ENCODE results near the gene KPTN. TPM values are rescaled to one million over a fixed set of nuclear protein-coding genes. Genes with fewer than 3 reads are reported as not detected.

KPTN gene
- total and polyA plus RNA-seq, 2 donors (not counting 1 experiment from before 2014, with no cell fraction given) = 8.1 to 11.4 TPM

GRCh38 chr19:47490031-47490430 lies 6.0 kb upstream of the KPTN start:
- Histone ChIP-seq H3K9me3 (ENCODE audit: control extremely low read depth in 1 of 3, control insufficient read depth in 2 of 3, insufficient read depth in 1 of 3, low read length in 2 of 3) (no peaks in the 10 kb centered on the region), H3K4me2 (replicated peaks; ENCODE audit: low read depth, low read length, poor library complexity, severe bottlenecking) (no peak overlapping the region), H3K27ac (ENCODE audit: low read length in 2 of 2) (no peak overlapping the region), H3K79me2 (ENCODE audit: control insufficient read depth, insufficient read depth, low read length) (peaks cover 3% of the 10 kb centered on the region), H3K4me1 (ENCODE audit: control insufficient read depth in 2 of 2, insufficient read depth in 2 of 2, low read length in 2 of 2) (peaks cover 25 to 29% of the 10 kb centered on the region in 2 donors), H2AFZ (ENCODE audit: insufficient read depth, low read depth, low read length, poor library complexity, severe bottlenecking) (no peak overlapping the region), H3K27me3 (replicated peaks in 1 of 4; ENCODE audit: control extremely low read depth in 1 of 4, control insufficient read depth in 3 of 4, insufficient read depth in 4 of 4, low read length in 3 of 4) (no peaks in the 10 kb centered on the region), H3K36me3 (replicated peaks in 1 of 2; ENCODE audit: control extremely low read depth in 1 of 2, control insufficient read depth in 1 of 2, extremely low read depth in 1 of 2, insufficient read depth in 2 of 2, low read length in 1 of 2) (peaks cover 0 to 17% of the 10 kb centered on the region in 2 experiments), H3K9ac (ENCODE audit: low read length) (no peak overlapping the region), H4K20me1 (ENCODE audit: control insufficient read depth, insufficient read depth, low read length, poor library complexity, severe bottlenecking) (no peaks in the 10 kb centered on the region), H3K4me3 (ENCODE audit: control extremely low read depth in 1 of 5, extremely low read depth in 1 of 5, insufficient read depth in 1 of 5, low read depth in 2 of 5, low read length in 4 of 5) (no peak overlapping the region)
- WGBS (ENCODE audit: insufficient coverage) = 97% methylated on average over 6 of the region's 7 CpGs
- intact Hi-C loops (cut with micrococcal nuclease) = no loop called here
- Mint-ChIP-seq H3K9me3 (ENCODE audit: insufficient read depth) (no peaks in the 10 kb centered on the region), H3K27ac (no peak overlapping the region), H3K27me3 (no peaks in the 10 kb centered on the region), H3K4me3 (no peak overlapping the region), H3K4me1 (peaks cover 26% of the 10 kb centered on the region)
- ATAC-seq (ENCODE audit: low read depth) (no peak), DNase-seq (no peak)
- ChIA-PET POLR2A (no interaction called here), CTCF (no interaction called here)
- TF ChIP-seq CTCF (IDR thresholded peaks at IDR 0.05) (no peak), EZH2 (IDR thresholded peaks at IDR 0.05; ENCODE audit: borderline replicate concordance, insufficient read depth, low read depth, low read length, poor library complexity, severe bottlenecking) (no peak)

GRCh38 chr19:47489072-47489914 lies 5.3 kb upstream of the KPTN start:
- Mint-ChIP-seq H3K4me1 (peaks cover 29% of the 10 kb centered on the region), H3K27me3 (no peaks in the 10 kb centered on the region), H3K27ac (no peak overlapping the region), H3K9me3 (ENCODE audit: insufficient read depth) (no peaks in the 10 kb centered on the region), H3K4me3 (no peak overlapping the region)
- ATAC-seq (ENCODE audit: low read depth) (no peak), DNase-seq (no peak)
- no peaks in the 10 kb centered on the region for H4K20me1 ChIP-seq (ENCODE audit: control insufficient read depth, insufficient read depth, low read length, poor library complexity, severe bottlenecking)
- H2AFZ ChIP-seq (ENCODE audit: insufficient read depth, low read depth, low read length, poor library complexity, severe bottlenecking) = no peak overlapping the region
- TF ChIP-seq CTCF (IDR thresholded peaks at IDR 0.05) (no peak), EZH2 (IDR thresholded peaks at IDR 0.05; ENCODE audit: borderline replicate concordance, insufficient read depth, low read depth, low read length, poor library complexity, severe bottlenecking) (no peak)
- no peak overlapping the region for H3K9ac ChIP-seq (ENCODE audit: low read length)
- H3K4me1 ChIP-seq (ENCODE audit: control insufficient read depth in 2 of 2, insufficient read depth in 2 of 2, low read length in 2 of 2) = peaks cover 30 to 36% of the 10 kb centered on the region in 2 donors
- H3K36me3 ChIP-seq (replicated peaks in 1 of 2; ENCODE audit: control extremely low read depth in 1 of 2, control insufficient read depth in 1 of 2, extremely low read depth in 1 of 2, insufficient read depth in 2 of 2, low read length in 1 of 2) = peaks cover 0 to 17% of the 10 kb centered on the region in 2 experiments
- POLR2A ChIA-PET = interaction anchor here (0.6 kb wide), 1 partner anchor 110 kb away, joined by 4 read pairs; no protein-coding TSS in a partner anchor
- H3K9me3 ChIP-seq (ENCODE audit: control extremely low read depth in 1 of 3, control insufficient read depth in 2 of 3, insufficient read depth in 1 of 3, low read length in 2 of 3) = no peaks in the 10 kb centered on the region
- intact Hi-C loops (cut with micrococcal nuclease) = loop anchor here (10.0 kb wide), 1 partner anchor 116 kb away; the partner anchor contains the start of gene BICRA
- peaks cover 3% of the 10 kb centered on the region for H3K79me2 ChIP-seq (ENCODE audit: control insufficient read depth, insufficient read depth, low read length)
- 93% methylated on average over 9 of the region's 17 CpGs for WGBS (ENCODE audit: insufficient coverage)
- H3K27me3 ChIP-seq (replicated peaks in 1 of 4; ENCODE audit: control extremely low read depth in 1 of 4, control insufficient read depth in 3 of 4, insufficient read depth in 4 of 4, low read length in 3 of 4) = no peaks in the 10 kb centered on the region
- H3K27ac ChIP-seq (ENCODE audit: low read length in 2 of 2) = no peak overlapping the region
- no peak overlapping the region for H3K4me2 ChIP-seq (replicated peaks; ENCODE audit: low read depth, low read length, poor library complexity, severe bottlenecking)
- H3K4me3 ChIP-seq (ENCODE audit: control extremely low read depth in 1 of 5, extremely low read depth in 1 of 5, insufficient read depth in 1 of 5, low read depth in 2 of 5, low read length in 4 of 5) = no peak overlapping the region
- CTCF ChIA-PET = interaction anchor here (0.7 kb wide), 1 partner anchor 9 kb away, joined by 3 read pairs; no protein-coding TSS in a partner anchor
